Fibroblast of lung (primary cell): ENCODE measurements around the gene SAPCD2.

Source experiments
- CTCF ChIP-seq, 2 donors: IDR thresholded peaks in 1 of 2; conservative IDR thresholded peaks in 1 of 2; 1 replicate in 1 of 2; 2 replicates in 1 of 2; pipeline ENCODE4 v1.5.1; 2011 to 2012; ENCODE audit warnings: low read length in 2 of 2, control low read depth in 1 of 2, inconsistent platforms in 1 of 2, low read depth in 1 of 2, mild to moderate bottlenecking in 1 of 2
- EZH2 ChIP-seq: IDR thresholded peaks from 2 replicates; pipeline ENCODE4 v1.5.1; 2012; ENCODE audit warnings: low read length, control low read depth, mild to moderate bottlenecking; ENCODE audit errors: missing control alignments

- TF ChIP-seq CTCF (conservative IDR thresholded peaks at IDR 0.05 in 1 of 2, IDR thresholded peaks at IDR 0.05 in 1 of 2; ENCODE audit: low read depth in 1 of 2, low read length in 2 of 2) (no peak), EZH2 (no peak)
Measured at GRCh38 chr9:137077010-137077747, 6.8 kb upstream of the SAPCD2 start, which contains the start of gene UAP1L1.
